GM23338 (cell line): ENCODE data around the gene LGR5. TPM values are rescaled to one million over a fixed set of nuclear protein-coding genes. Genes with fewer than 3 reads are reported as not detected.

Experiments
- ATAC-seq: fragments of 200-7000 bp; cut with Tn5 transposase; 3 replicates; pipeline ENCODE4 v1.9.1; 2020
- DNase-seq: peaks from one replicate; pipeline ENCODE4 v3.0.0-alpha.2; 2015; ENCODE audit warnings: low spot score
- H2AFZ ChIP-seq: fragments of 200-600 bp; sonication (generic); 2 replicates; pipeline ENCODE4 v1.8.0; 2016; ENCODE audit warnings: antibody characterized with exemption, mild to moderate bottlenecking, moderate library complexity
- H3F3A ChIP-seq: fragments of 200-600 bp; sonication (generic); replicated peaks from 2 replicates; pipeline ENCODE4 v1.8.0; 2017; ENCODE audit warnings: antibody characterized with exemption, mixed run types, low read depth
- H3K27ac ChIP-seq: fragments of 200-600 bp; sonication (generic); 2 replicates; pipeline ENCODE4 v1.6.1; 2016; ENCODE audit warnings: low read depth
- H3K27me3 ChIP-seq: fragments of 200-600 bp; sonication (generic); 2 replicates; pipeline ENCODE4 v1.8.0; 2016; ENCODE audit warnings: mild to moderate bottlenecking, mixed run types, moderate library complexity; ENCODE audit not compliant: insufficient read depth
- H3K36me3 ChIP-seq: fragments of 200-600 bp; sonication (generic); 2 replicates; pipeline ENCODE4 v1.8.0; 2016; ENCODE audit warnings: mild to moderate bottlenecking; ENCODE audit not compliant: insufficient read depth
- H3K4me1 ChIP-seq: fragments of 200-600 bp; sonication (generic); 2 replicates; pipeline ENCODE4 v1.8.0; 2016; ENCODE audit warnings: mild to moderate bottlenecking, moderate library complexity; ENCODE audit not compliant: insufficient read depth
- H3K4me2 ChIP-seq: fragments of 200-600 bp; sonication (generic); 2 replicates; pipeline ENCODE4 v1.7.1; 2017; ENCODE audit warnings: mixed run types
- H3K4me3 ChIP-seq: fragments of 200-600 bp; sonication (generic); 2 replicates; pipeline ENCODE4 v1.6.1; 2016; ENCODE audit warnings: mixed run types
- H3K79me2 ChIP-seq: fragments of 200-600 bp; sonication (generic); replicated peaks from 2 replicates; pipeline ENCODE4 v1.8.0; 2017; ENCODE audit warnings: mild to moderate bottlenecking; ENCODE audit not compliant: insufficient read depth
- H3K9me2 ChIP-seq: fragments of 200-600 bp; sonication (generic); 2 replicates; pipeline ENCODE4 v1.8.0; 2017; ENCODE audit not compliant: insufficient read depth
- H4K20me1 ChIP-seq: fragments of 200-600 bp; sonication (generic); replicated peaks from 2 replicates; pipeline ENCODE4 v1.8.0; 2017; ENCODE audit warnings: mild to moderate bottlenecking; ENCODE audit not compliant: insufficient read depth
- H3K27ac Mint-ChIP-seq: 2 replicates; pipeline ENCODE4 v1.8.0; 2020; ENCODE audit warnings: inconsistent platforms, mild to moderate bottlenecking, moderate library complexity, mixed read lengths
- H3K27me3 Mint-ChIP-seq: 3 replicates; pipeline ENCODE4 v1.8.0; 2022; ENCODE audit warnings: low read depth, mild to moderate bottlenecking, moderate library complexity, mixed read lengths, inconsistent platforms; ENCODE audit not compliant: insufficient read depth, poor library complexity
- H3K36me3 Mint-ChIP-seq: 3 replicates; pipeline ENCODE4 v1.8.0; 2021; ENCODE audit warnings: low read depth, mild to moderate bottlenecking, inconsistent platforms, moderate library complexity, mixed read lengths
- H3K4me1 Mint-ChIP-seq: 3 replicates; pipeline ENCODE4 v1.8.0; 2020; ENCODE audit warnings: mild to moderate bottlenecking, inconsistent platforms, mixed read lengths
- H3K4me3 Mint-ChIP-seq: 3 replicates; pipeline ENCODE4 v1.8.0; 2021; ENCODE audit warnings: moderate library complexity, mild to moderate bottlenecking, inconsistent platforms, mixed read lengths
- H3K9me3 Mint-ChIP-seq: 3 replicates; pipeline ENCODE4 v1.8.0; 2020; ENCODE audit warnings: moderate library complexity, mild to moderate bottlenecking, inconsistent platforms, mixed read lengths
- ETS1 ChIP-seq: IDR thresholded peaks from 2 replicates; pipeline ENCODE4 v1.6.1; 2016; ENCODE audit warnings: antibody characterized with exemption
- EZH2 ChIP-seq: fragments of 200-600 bp; sonication (generic); IDR thresholded peaks from one replicate; pipeline ENCODE4 v1.8.0; 2017; ENCODE audit warnings: antibody characterized with exemption, mild to moderate bottlenecking, low read depth; ENCODE audit not compliant: unreplicated experiment
- EZH2phosphoT487 ChIP-seq: fragments of 200-600 bp; sonication (generic); IDR thresholded peaks from one replicate; pipeline ENCODE4 v1.8.1; 2018; ENCODE audit warnings: antibody characterized with exemption; ENCODE audit not compliant: unreplicated experiment
- JUNB ChIP-seq: IDR thresholded peaks from one replicate; pipeline ENCODE4 v1.6.1; 2016; ENCODE audit warnings: antibody characterized with exemption; ENCODE audit not compliant: unreplicated experiment
- NANOG ChIP-seq: IDR thresholded peaks from 2 replicates; pipeline ENCODE4 v1.6.1; 2016; ENCODE audit warnings: antibody characterized with exemption, borderline replicate concordance
- POLR2AphosphoS5 ChIP-seq: IDR thresholded peaks from 2 replicates; pipeline ENCODE4 v1.6.1; 2016; ENCODE audit warnings: antibody characterized with exemption, low read depth
- REST ChIP-seq: IDR thresholded peaks from one replicate; pipeline ENCODE4 v1.6.1; 2018; ENCODE audit warnings: antibody characterized with exemption; ENCODE audit not compliant: unreplicated experiment
- ZNF114 ChIP-seq: fragments of 250-450 bp; sonication (Bioruptor Pico); IDR thresholded peaks from 2 replicates; pipeline ENCODE4 v1.5.0; 2020; ENCODE audit warnings: mild to moderate bottlenecking, moderate library complexity
- polyA plus RNA-seq: library from polyadenylated mRNA; unstranded; fragments of >200 nt; fragmentation: Nextera tagmentation; extraction: Ambion mirVana; gene quantifications from 2 replicates; pipeline ENCODE4 v1.2.1, GENCODE V29; 2016
- total RNA-seq: library from RNA; depleted of rRNA; stranded (reverse); fragments of >200 nt; shearing (Covaris generic); gene quantifications from 2 replicates; pipeline ENCODE4 v1.2.3, GENCODE V29; 2014
- TF ChIP-seq, protein P1 (sequence below), 2 experiments: fragments of 200-600 bp in 1 of 2; sonication (generic) in 1 of 2; conservative IDR thresholded peaks; 2 replicates each; pipeline versions ENCODE4 v1.5.1 to v1.6.1; 2016 to 2017; ENCODE audit warnings: antibody characterized with exemption in 2 of 2, low read depth in 2 of 2, mild to moderate bottlenecking in 2 of 2, moderate library complexity in 1 of 2
- TF ChIP-seq, protein P2 (sequence below): fragments of 250-450 bp; sonication (Bioruptor Pico); IDR thresholded peaks from 2 replicates; pipeline ENCODE4 v1.5.0; 2020; ENCODE audit warnings: mild to moderate bottlenecking, moderate library complexity

Gene LGR5
- total and polyA plus RNA-seq, 2 experiments from 2014 or later: 0.17 to 0.26 TPM

GRCh38 chr12:71442567-71442931 lies 3.0 kb downstream of the LGR5 start:
- Mint-ChIP-seq H3K27ac (no peak overlapping the region), H3K4me1 (peaks cover 15% of the 10 kb centered on the region; the same call in 2 of the 3 replicates), H3K27me3 (peaks cover 48% of the 10 kb centered on the region), H3K4me3 (no peak overlapping the region), H3K36me3 (no peaks in the 10 kb centered on the region), H3K9me3 (peaks cover 2% of the 10 kb centered on the region)
- no peak overlapping the region for H3K4me3 ChIP-seq
- no peak overlapping the region for H3K4me2 ChIP-seq
- H3K27ac ChIP-seq: no peak overlapping the region
- no peaks in the 10 kb centered on the region for H3F3A ChIP-seq
- no peaks in the 10 kb centered on the region for H3K36me3 ChIP-seq
- H3K9me2 ChIP-seq: no peaks in the 10 kb centered on the region
- H4K20me1 ChIP-seq: no peaks in the 10 kb centered on the region
- no peak overlapping the region for H2AFZ ChIP-seq
- no peaks in the 10 kb centered on the region for H3K79me2 ChIP-seq
- no peak for TF ChIP-seq POLR2AphosphoS5
- TF ChIP-seq, protein P1, sequence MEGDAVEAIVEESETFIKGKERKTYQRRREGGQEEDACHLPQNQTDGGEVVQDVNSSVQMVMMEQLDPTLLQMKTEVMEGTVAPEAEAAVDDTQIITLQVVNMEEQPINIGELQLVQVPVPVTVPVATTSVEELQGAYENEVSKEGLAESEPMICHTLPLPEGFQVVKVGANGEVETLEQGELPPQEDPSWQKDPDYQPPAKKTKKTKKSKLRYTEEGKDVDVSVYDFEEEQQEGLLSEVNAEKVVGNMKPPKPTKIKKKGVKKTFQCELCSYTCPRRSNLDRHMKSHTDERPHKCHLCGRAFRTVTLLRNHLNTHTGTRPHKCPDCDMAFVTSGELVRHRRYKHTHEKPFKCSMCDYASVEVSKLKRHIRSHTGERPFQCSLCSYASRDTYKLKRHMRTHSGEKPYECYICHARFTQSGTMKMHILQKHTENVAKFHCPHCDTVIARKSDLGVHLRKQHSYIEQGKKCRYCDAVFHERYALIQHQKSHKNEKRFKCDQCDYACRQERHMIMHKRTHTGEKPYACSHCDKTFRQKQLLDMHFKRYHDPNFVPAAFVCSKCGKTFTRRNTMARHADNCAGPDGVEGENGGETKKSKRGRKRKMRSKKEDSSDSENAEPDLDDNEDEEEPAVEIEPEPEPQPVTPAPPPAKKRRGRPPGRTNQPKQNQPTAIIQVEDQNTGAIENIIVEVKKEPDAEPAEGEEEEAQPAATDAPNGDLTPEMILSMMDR (conservative IDR thresholded peaks at IDR 0.05; ENCODE audit: low read depth in 2 of 2): peak in 1 of 2 experiments; percentile 19; a peak in 1 of 4 replicates
- ATAC-seq (no peak), DNase-seq (no peak)
- H3K27me3 ChIP-seq: peaks cover 68% of the 10 kb centered on the region
- peaks cover 23% of the 10 kb centered on the region for H3K4me1 ChIP-seq

DNA sequence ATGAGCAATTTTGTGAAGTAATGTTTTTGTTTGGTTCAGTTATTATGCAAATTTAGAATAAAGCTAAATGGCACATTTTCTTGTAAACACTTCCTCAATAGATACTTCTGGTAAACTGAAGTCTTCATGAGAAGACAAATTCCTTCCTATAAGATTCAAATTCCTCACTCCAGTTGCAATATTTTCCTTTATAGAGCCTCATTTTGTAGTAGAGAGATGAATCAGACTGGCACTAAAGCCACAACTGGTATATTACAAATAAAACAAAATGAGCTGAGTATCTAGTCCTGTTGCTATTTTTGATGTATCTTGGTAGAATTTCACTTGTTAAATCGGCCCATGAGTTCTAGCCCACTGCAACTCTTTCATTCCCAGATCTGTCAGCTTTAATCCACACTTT lies 5.5 kb downstream of the LGR5 start:
- H3K9me2 ChIP-seq: no peaks in the 10 kb centered on the region; the same call in 1 of the 2 replicates
- H3K4me1 ChIP-seq: peaks cover 13% of the 10 kb centered on the region; the same call in 1 of the 2 replicates
- H3K79me2 ChIP-seq: no peaks in the 10 kb centered on the region
- no peak for DNase-seq
- no peak overlapping the region for H3K4me3 ChIP-seq
- Mint-ChIP-seq H3K9me3 (no peaks in the 10 kb centered on the region), H3K4me1 (peaks cover 8% of the 10 kb centered on the region; the same call in 2 of the 3 replicates), H3K36me3 (no peaks in the 10 kb centered on the region), H3K27me3 (peaks cover 23% of the 10 kb centered on the region), H3K4me3 (no peak overlapping the region), H3K27ac (no peak overlapping the region)
- peaks cover 43% of the 10 kb centered on the region for H3K27me3 ChIP-seq
- no peaks in the 10 kb centered on the region for H3F3A ChIP-seq
- no peak overlapping the region for H2AFZ ChIP-seq
- no peak overlapping the region for H3K27ac ChIP-seq
- H3K4me2 ChIP-seq: no peak overlapping the region
- no peaks in the 10 kb centered on the region for H3K36me3 ChIP-seq
- no peaks in the 10 kb centered on the region for H4K20me1 ChIP-seq
- no peak for ATAC-seq
- no peak for TF ChIP-seq EZH2phosphoT487
- TF ChIP-seq, protein P2, sequence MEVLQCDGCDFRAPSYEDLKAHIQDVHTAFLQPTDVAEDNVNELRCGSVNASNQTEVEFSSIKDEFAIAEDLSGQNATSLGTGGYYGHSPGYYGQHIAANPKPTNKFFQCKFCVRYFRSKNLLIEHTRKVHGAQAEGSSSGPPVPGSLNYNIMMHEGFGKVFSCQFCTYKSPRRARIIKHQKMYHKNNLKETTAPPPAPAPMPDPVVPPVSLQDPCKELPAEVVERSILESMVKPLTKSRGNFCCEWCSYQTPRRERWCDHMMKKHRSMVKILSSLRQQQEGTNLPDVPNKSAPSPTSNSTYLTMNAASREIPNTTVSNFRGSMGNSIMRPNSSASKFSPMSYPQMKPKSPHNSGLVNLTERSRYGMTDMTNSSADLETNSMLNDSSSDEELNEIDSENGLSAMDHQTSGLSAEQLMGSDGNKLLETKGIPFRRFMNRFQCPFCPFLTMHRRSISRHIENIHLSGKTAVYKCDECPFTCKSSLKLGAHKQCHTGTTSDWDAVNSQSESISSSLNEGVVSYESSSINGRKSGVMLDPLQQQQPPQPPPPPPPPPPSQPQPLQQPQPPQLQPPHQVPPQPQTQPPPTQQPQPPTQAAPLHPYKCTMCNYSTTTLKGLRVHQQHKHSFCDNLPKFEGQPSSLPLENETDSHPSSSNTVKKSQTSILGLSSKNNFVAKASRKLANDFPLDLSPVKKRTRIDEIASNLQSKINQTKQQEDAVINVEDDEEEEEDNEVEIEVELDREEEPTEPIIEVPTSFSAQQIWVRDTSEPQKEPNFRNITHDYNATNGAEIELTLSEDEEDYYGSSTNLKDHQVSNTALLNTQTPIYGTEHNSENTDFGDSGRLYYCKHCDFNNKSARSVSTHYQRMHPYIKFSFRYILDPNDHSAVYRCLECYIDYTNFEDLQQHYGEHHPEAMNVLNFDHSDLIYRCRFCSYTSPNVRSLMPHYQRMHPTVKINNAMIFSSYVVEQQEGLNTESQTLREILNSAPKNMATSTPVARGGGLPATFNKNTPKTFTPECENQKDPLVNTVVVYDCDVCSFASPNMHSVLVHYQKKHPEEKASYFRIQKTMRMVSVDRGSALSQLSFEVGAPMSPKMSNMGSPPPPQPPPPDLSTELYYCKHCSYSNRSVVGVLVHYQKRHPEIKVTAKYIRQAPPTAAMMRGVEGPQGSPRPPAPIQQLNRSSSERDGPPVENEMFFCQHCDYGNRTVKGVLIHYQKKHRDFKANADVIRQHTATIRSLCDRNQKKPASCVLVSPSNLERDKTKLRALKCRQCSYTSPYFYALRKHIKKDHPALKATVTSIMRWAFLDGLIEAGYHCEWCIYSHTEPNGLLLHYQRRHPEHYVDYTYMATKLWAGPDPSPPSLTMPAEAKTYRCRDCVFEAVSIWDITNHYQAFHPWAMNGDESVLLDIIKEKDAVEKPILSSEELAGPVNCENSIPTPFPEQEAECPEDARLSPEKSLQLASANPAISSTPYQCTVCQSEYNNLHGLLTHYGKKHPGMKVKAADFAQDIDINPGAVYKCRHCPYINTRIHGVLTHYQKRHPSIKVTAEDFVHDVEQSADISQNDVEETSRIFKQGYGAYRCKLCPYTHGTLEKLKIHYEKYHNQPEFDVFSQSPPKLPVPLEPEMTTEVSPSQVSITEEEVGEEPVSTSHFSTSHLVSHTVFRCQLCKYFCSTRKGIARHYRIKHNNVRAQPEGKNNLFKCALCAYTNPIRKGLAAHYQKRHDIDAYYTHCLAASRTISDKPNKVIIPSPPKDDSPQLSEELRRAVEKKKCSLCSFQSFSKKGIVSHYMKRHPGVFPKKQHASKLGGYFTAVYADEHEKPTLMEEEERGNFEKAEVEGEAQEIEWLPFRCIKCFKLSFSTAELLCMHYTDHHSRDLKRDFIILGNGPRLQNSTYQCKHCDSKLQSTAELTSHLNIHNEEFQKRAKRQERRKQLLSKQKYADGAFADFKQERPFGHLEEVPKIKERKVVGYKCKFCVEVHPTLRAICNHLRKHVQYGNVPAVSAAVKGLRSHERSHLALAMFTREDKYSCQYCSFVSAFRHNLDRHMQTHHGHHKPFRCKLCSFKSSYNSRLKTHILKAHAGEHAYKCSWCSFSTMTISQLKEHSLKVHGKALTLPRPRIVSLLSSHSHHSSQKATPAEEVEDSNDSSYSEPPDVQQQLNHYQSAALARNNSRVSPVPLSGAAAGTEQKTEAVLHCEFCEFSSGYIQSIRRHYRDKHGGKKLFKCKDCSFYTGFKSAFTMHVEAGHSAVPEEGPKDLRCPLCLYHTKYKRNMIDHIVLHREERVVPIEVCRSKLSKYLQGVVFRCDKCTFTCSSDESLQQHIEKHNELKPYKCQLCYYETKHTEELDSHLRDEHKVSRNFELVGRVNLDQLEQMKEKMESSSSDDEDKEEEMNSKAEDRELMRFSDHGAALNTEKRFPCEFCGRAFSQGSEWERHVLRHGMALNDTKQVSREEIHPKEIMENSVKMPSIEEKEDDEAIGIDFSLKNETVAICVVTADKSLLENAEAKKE (CRISPR knock-in tag): no peak
- TF ChIP-seq ETS1: no peak
- TF ChIP-seq NANOG: no peak
- no peak for TF ChIP-seq ZNF114 (CRISPR knock-in tag)
- TF ChIP-seq REST: no peak
- no peak for TF ChIP-seq EZH2
- TF ChIP-seq JUNB: no peak
- no peak for TF ChIP-seq POLR2AphosphoS5
